Measurements from ENCODE around the gene MT2A.

DNA sequence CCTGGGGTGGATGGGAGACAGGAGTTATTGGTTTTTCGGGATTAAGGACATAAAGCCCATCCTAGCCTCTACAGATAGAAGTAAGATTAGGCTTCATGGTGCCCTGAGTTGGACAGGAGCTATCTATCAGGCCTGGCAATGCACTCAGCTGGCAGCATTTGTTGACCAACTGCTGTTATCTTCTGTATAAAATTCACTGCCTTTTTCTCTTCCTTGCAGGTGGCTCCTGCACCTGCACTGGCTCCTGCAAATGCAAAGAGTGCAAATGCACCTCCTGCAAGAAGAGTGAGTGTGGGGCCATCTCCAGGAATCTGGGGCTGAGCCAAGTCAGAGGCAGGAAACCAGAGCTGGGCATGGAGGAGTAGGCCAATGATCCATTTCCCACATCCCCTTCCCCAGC, 30.7 kb downstream of the MT2A start:
- TF ChIP-seq POLR2A (IDR thresholded peaks at IDR 0.05; ENCODE audit: low read depth, low read length), result no peak
- TF ChIP-seq TAF1 (IDR thresholded peaks at IDR 0.05; ENCODE audit: borderline replicate concordance, low read depth, low read length), result no peak
- no peak for TF ChIP-seq POLR2AphosphoS5 (IDR thresholded peaks at IDR 0.05; ENCODE audit: low read depth, low read length)

Data from GM12892 (cell line).